Stimulated activated CD4-positive, alpha-beta T cell treated with anti-CD3 and anti-CD28 coated beads, Interleukin-1b, Interleukin-23, amount 100 ng/mL, for 24 hours (primary cell): ENCODE measurements around the gene DPCD.

Source experiments
- DNase-seq, 4 experiments: peaks; one replicate each; pipeline ENCODE4 v3.0.0-alpha.2; 2020; ENCODE audit warnings: low read depth in 4 of 4, low spot score in 1 of 4

DPCD gene

DNA sequence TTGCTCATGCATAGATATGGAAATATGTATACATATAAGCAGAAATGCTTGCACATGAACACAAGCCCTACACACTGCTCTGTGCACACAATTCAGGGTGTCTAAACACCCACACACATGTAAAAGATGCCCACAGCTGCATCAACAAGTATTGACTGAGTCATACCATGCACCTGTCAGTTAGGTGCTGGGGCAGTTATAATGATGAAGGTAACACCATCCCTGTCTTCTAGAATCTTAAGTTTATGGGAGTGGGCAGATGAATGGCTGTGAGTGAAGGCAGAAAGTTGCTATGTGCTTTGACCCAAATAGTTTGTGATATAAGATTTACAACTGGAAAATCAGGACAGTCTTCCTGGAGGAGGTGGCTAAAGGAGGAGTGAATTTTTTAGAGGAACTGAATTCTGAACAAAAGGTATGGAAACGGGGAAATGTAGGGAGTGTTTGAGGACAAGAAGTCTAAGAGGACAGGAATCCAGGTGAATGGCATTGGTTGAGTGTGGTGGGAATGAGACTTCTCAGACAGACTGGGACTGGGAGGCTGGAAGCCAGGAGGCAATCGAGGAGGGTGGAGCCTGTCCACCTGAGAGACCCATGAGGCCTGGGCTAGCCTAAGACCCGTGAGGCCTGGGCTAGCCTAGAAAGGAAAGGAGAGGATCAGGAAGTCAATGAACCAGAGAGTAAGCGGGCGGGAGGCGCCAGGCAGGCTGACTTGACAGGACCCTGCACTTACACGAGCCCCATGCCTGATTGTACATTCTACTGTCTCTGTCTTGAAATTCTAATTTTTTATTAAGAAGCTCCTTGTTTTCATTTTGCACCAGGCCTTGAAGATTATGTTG is 20.7 kb upstream of the DPCD start:
- no peak for DNase-seq

DNA sequence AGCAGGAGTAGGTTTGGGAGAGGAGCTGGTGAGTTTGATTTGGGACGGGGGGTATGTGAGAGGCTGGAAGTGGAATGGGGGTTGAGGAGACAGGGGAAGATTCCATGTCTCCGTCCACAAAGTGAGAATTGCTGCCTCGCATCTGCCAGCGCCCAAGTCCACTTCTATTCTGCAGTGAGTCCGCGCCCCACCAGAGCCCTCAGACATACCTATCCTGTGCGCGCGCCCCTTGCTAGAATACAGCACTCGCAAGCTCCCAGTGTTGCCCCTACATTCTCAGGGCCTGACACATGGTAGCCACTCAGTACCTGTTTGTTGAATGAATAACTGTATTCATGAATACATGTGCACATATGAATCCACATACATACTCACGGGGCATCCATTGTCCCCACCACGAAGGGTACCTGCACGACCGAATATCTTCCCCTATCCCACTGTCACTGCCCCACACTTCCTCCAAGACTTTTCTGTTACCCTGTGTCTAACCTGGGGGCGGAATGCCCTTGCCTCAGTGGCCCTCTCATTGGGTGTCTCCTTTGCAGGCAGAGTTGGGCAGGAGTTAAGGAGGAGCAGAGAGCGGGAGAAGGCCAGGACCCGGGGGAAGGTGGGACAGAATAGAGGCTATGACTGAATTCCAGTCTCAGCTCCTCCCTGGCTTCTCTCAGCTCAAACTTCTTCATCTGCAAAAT is 19.9 kb upstream of the DPCD start:
- DNase-seq: no peak

DNA sequence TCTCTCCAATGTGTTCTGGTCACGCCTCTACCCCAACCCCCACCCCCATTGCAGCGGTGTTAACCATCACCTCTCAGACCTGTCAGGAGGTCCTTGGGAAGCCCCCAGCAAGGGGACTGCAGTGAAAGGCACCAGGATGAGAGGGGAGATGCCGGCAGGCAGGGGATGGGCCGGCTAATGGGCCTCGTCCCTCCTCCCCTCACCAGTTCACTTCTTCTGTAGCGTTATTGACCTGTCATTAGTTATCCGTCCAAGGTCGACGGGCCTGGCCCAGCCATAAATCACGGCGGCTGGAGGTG is 18.8 kb upstream of the DPCD start:
- DNase-seq: no peak

DNA sequence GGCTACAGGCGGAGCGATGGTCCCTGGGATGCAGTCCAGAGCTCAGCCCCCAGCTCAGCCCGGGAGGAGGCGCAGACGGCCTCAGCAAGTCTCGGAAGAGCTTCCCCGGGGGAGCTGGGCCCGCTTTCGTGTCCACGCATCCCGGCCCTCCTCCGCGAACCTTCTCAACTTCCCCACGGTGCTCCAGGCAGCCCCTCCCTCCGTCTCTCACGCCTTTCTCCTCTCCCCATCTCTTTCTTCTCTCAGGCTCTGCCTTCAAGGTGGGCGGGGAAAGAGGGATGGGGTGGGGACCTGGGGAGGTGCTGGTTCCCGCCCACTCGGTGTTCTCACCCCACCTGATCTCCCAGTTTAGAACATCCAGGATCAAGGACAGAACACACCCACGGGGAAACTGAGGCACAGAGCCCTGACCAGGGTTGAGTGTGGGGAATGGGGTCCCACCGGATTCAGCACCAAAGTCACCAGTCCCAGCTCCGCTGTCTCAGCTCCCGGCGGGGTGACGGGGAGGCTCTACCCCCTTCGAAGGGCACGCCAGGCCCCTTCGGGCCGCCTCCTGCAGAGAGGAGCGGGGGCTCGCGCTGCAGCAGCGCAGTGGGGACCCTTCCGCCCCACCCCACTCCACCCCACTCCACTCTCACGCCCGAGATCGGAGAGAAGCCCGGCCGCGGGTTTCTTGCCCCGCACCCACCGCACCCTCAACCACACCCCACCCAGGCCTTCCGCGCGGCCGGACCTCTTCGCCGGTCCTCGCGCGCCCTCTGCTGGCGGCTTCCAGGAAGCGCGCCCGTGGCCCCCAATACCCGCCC is 18.3 kb upstream of the DPCD start:
- DNase-seq: peak; percentile 52 to 82 (median 70)

DNA sequence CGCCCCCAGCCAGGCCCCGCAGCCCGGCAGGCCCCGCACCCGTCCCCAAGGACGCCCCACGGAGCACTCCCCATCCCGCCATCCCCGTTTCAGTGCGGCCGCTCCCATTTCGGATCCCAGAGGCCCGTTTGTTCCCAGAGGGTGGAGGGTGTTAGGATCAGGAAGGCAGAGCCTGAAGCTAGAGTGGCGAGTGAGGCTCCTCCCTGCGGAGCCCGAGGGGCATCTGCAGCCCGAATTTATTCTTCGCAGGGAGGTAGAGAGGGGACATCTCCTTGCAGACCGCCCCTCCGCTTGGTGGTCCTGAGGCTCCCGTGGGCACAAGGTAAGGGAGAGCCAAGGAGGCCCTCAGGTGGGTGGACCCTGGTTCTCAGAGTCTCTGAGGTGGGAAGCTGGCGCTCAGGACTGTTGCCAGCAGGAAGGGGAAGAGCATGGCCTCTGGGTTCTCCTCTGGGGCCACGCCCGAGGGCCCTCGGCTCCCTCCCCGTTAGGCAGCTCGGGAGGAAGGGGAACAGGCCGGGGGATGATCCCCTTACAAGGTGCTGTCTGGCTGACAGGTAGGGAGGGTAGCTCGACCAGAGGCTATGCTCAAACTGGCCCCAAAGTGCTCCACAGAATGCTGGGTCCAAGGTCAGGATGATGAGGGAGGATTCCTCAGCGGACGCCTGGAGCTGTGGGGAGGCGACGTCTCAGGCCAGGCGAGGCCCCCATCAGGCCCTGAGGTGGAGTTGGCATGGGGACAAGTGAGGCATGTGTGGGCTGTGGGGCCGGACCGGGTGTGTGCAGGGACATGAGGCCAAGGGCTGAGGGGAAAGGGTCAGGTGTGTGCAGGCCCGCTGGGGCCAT is 17.5 kb upstream of the DPCD start:
- DNase-seq: no peak

DNA sequence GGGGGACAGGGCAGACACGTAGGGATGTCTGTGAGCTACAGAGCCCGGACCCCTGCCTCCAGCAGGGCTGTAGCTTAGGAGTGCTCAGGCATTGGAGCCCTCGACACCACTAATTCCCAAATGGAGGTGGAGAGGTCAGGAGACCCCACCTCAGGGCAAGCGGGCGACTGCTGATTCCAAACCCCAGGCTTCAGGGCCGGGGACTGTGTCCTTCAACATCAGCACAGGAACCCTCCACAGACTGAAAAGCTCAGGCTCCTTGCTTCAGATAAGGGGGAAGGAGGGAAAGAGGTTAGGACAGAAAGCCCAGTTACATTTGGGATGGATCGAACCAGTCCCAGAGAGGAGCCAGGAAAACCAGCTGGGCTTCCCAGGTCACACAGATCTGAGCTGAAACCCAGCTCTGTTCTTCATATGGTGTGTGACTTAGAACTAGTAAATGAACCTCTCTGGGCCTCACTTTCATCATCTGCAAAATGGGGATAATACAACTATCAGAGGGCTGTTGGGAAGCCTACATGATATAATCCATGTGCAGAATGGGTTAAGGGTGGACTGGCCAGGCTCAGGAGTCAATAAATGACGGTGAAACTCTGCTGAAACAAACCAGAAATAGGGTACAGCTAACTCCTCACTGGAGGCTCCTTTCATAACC is 16.7 kb upstream of the DPCD start:
- DNase-seq: no peak

DNA sequence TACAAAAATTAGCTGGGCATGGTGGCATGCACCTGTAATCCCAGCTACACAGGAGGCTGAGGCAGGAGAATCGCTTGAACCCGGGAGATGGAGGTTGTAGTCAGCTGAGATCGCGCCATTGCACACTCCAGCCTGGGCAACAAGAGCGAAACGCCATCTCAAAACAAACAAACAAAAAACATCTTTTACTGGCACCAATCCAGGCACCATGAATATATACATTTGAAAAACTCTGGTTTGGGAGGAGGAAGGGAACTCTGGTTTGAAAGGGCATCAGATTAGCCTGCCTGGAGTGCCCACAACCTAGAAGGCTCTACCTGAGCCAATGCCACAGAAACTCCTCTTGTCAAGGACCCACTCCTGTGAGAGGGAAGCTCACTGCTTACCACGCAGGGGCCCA is 16.0 kb upstream of the DPCD start:
- DNase-seq: no peak

DNA sequence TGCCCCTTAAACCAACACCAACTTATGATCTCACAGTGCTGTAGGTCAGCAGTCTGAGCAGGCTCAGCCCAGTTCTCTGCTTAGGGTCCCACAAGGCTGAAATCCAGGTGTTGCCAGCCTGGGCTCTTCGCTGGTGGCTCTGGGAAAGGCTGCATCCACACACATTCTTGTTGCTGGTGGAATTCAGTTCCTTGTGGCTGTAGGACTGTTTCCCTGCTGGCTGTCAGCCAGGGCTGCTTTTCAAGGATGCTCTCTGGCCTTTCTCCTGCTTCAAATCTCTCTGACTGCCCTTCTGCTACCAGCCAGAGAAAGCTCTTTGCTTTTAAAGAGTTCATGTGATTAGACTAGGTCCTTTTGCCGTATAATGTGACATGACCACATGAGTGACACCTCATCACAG is 15.3 kb upstream of the DPCD start:
- no peak for DNase-seq

DNA sequence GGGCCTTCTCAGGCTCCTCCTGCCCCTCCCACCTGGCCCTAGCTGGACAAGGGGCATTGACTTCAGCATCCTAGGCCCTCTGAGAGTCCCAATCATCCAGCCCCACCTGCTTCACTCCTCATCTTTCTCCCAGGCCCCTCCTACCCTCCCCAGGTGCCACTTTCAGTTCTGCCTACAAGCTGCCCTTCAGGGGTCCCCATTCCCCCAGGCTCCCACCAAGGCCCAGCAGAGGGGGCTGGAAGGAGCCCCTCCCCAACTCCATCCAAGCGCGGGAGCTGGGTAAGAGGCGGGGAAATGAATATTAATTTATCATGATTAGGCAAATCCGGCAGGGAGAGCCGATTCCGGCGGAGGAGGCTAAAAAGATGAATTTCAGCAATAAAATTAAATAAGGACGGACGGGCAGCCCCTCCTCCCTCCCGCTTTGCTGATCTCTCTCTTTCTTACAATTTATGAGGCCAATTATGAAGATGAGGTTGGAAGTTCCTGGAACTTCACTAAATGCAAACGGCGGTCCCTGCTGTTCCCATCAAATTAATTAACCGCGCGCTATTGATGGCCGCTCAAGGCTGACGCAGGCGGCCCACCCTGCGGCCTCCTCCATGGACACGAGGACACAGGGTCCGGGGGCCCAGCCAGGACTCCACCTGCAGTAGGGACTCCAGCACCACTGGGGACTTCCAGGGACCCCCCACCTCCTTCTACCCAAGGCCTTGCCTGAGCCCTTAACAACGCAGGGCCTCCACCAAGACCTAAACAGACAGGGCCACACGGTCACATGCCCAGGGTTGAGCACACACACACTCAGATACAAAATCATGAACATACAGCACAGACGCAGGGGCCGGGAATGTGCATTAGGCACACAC is 14.0 kb upstream of the DPCD start:
- no peak for DNase-seq

DNA sequence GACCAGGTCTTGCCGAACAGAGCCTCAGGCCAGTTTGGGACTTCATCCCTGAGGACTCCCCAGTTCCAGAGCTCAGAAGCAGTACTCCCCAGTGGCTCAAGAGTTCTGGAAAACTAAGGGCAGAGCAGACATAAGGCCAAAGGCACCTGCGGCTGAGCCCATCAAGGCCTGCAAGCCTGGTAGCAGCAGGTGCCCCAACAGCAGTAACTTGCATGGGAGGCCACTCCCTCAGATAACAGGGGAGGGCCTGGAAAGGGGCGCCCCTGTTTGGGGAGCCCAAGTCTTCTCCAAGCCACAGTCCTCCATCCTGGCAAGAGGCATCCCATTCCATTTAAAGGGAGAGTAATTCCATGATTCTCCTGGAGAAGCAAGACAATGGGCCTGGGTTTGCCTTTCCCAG is 13.0 kb upstream of the DPCD start:
- DNase-seq: no peak

DNA sequence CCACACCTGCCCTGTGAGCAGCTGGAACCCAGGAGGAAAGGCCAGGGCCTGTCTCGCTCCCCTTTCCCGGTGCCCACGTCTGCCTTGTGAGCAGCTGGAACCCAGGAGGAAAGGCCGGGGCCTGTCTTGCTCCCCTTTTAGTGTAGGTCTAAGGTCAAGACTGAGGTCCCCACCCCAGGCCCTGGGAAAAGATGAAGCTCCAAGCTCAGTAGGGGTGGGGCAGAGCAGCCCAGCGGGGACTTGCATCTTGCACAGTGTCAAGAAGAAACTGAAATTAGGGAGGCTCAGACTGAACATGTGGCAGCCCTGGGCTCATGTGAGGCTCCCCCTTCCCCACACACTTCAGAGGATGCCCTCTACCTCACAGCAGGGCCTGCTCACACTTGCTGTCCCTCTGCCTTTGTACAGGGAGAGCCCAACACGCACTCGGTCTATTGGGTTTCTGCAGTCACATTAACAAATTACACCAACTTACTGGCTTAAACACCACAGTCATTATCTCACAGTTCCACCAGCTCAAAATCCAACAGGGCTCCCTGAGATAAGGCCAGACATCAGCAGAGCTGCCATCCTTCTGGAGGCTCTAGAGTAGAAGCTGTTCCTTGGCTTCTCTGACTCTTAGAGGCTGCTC is 12.4 kb upstream of the DPCD start:
- no peak for DNase-seq

DNA sequence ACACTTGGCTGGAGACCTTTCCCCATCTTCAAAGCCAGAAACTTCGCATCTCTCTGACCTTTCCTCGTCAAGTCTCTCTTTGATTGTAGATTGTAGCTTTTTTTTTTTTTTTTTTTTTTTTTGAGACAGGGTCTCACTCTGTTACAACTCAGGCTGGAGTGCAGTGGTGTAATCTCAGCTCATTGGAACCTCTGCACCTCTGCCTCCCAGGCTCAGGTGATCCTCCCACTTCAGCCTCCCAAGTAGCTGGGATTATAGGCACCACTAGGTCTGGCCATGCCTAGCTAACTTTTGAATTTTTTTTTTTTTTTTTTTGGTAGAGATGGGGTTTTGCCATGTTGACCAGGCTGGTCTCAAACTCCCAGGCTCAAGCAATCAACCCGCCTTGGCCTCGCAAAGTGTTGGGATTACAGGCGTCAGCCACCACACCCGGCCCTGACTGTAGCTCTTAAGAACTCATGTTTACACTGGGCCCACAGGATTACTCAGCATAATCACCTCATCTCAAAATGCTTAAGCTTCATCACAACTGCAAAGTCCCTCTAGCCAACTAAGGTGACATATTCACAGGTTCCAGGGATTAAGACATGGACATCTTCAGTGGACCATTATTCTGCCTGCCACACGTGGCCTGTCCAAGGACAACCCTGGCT is 11.8 kb upstream of the DPCD start:
- DNase-seq: no peak

DNA sequence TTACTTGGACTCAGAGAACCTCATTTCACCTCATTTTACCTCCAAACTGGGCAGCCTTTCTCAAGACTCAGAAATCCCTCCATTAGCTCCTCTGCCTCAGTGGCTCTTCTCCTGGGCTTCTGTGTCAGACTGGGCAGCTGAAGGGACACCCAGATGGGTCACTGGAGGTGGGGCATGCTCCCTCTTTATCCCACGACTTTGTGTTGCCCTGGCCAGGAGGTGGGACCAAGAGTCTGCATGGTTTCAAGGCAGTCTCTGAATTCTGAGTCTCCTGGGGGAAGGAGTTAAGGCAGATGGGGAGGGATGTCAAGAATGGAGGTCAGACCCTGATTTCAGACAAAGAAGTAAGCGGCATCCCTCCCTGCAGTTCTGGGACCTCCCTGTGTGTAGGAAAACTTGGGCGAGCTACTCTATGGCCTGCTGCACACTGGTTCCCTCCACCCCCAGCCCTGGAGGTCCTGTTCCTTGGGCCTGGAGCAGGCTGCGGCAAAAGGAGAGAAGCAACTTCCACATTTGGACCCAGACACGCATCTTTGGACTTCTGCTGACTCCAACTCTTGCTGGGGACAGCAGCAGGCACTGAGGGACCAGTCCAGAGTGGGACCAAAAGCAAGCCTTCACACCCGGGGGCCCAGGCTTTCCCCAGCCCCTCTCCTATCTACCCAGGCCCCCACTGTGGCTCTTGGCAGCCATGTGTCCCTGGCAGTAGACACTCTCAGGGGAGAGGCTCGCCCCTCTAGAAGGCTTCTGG is 10.8 kb upstream of the DPCD start:
- DNase-seq: no peak

DNA sequence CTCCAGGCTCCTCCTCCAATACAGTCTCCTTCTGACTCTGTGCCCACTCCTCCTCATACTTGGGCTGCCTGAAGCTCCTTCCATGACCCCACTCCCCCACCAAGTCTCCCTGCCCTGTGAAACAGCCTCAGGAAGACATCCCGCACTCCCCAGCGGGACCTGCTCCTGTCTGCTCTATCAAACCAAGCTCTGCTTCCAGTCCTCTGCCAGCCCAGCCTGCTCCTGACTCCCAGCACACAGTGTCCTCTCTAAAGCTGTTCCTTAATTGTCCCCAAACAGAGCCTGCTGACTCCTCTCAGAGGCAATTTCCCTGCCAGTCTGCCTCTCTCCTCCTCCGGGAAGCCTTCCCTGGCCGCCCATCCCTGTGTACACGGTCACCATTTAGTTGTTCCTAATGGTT is 9.9 kb upstream of the DPCD start:
- DNase-seq: no peak

DNA sequence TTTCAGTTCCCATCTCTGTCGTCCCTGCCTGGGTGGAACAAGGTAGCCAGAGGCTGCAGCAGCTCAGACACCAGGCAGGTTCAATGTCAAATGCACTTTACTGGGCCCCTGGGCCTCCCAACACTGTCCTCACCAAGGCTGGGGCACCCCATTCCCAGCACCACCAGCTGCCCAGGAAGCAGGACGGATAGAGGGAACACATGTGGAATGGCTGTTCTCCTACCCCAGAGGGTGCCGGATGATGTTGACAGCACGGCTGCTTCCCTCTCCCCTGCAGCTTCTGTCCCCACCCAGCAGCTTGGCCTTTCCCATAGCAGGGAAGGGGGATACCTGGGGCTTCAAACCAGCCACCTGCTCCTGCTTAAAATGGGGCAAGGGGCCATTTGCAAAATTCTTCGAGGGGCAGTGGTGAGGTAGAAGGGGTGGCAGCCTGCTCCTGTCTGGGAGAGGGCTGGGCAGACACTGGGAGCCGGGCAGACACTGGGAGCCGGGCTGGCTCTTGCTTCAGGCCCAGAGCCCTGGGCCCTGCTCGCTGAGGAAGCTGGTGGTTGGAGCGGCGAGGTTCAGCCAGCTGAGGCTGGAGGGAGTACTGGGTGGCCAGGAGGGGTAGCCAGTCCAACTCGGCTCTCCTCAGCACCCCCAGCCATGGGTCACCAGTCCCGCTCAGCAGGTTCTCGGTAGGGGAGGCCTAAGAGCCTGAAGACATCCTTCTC is 9.2 kb upstream of the DPCD start:
- no peak for DNase-seq

DNA sequence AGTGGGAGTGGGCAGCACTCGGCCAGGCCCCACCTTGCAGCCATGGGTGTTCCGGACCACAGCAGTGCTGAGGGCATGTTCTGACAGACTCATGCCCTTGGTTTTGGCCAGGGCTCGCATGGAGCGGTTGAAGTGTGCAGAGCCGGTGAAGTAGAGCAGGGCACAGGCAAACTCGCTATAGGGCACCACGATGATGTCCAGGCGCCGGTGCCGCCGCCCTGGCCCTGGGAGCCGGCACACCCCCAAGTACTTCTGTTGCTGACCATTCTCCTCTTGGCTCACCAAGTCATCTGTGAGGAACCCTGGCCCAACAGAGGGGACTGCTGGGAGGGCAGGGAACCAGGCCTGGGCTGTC is 8.6 kb upstream of the DPCD start:
- no peak for DNase-seq
